ENCODE results near the gene HSD17B7.

- TF ChIP-seq GATA2 (IDR thresholded peaks at IDR 0.05; ENCODE audit: low read depth, low read length) = no peak
- TF ChIP-seq GATA3 (IDR thresholded peaks at IDR 0.05; ENCODE audit: low read depth, low read length) = no peak
Measured at GRCh38 chr1:162854245-162854882, 63.9 kb downstream of the HSD17B7 start.
